SK-N-SH treated with all-trans-retinoic acid at 6 μM for 48 hours (cell line): ENCODE measurements around the gene TMEM203.

Source experiments
- CREB5 ChIP-seq: fragments of 250-450 bp; sonication (Bioruptor Pico); IDR thresholded peaks from 2 replicates; pipeline ENCODE4 v1.5.1; 2020; ENCODE audit warnings: low read depth, mild to moderate bottlenecking, moderate library complexity
- ESRRG ChIP-seq: fragments of 250-450 bp; sonication (Bioruptor Pico); IDR thresholded peaks from 2 replicates; pipeline ENCODE4 v1.6.1; 2021; ENCODE audit warnings: mild to moderate bottlenecking
- GLIS3 ChIP-seq: fragments of 250-450 bp; sonication (Bioruptor Pico); IDR thresholded peaks from 2 replicates; pipeline ENCODE4 v1.5.0; 2020; ENCODE audit warnings: mild to moderate bottlenecking, moderate library complexity
- ISL1 ChIP-seq: fragments of 250-450 bp; sonication (Bioruptor Pico); IDR thresholded peaks from 2 replicates; pipeline ENCODE4 v2.1.2; 2022; ENCODE audit warnings: mild to moderate bottlenecking, moderate library complexity
- OSR1 ChIP-seq: fragments of 250-450 bp; sonication (Bioruptor Pico); IDR thresholded peaks from 2 replicates; pipeline ENCODE4 v1.8.0; 2022; ENCODE audit warnings: moderate library complexity, mild to moderate bottlenecking, inconsistent platforms
- PATZ1 ChIP-seq: fragments of 250-450 bp; sonication (Bioruptor Pico); IDR thresholded peaks from 2 replicates; pipeline ENCODE4 v1.8.0; 2020; ENCODE audit warnings: mild to moderate bottlenecking, moderate library complexity, borderline replicate concordance
- SNAI2 ChIP-seq: fragments of 250-450 bp; sonication (Bioruptor Pico); IDR thresholded peaks from 2 replicates; pipeline ENCODE4 v1.5.0; 2020; ENCODE audit warnings: mild to moderate bottlenecking, moderate library complexity
- TSHZ2 ChIP-seq: fragments of 250-450 bp; sonication (Bioruptor Pico); IDR thresholded peaks from 2 replicates; pipeline ENCODE4 v1.5.0; 2020; ENCODE audit warnings: mild to moderate bottlenecking, moderate library complexity
- ZC3H10 ChIP-seq: fragments of 250-450 bp; sonication (Bioruptor Pico); IDR thresholded peaks from 2 replicates; pipeline ENCODE4 v1.5.1; 2021; ENCODE audit warnings: mild to moderate bottlenecking, moderate library complexity
- ZFP3 ChIP-seq: fragments of 250-450 bp; sonication (Bioruptor Pico); IDR thresholded peaks from 2 replicates; pipeline ENCODE4 v1.5.0; 2020; ENCODE audit warnings: mild to moderate bottlenecking, moderate library complexity
- ZFP30 ChIP-seq: fragments of 450-650 bp; formaldehyde crosslinking; IDR thresholded peaks from 2 replicates; pipeline ENCODE4 v1.5.0; 2022; ENCODE audit warnings: mild to moderate bottlenecking, moderate library complexity
- ZNF70 ChIP-seq: fragments of 450-650 bp; formaldehyde crosslinking; IDR thresholded peaks from 2 replicates; pipeline ENCODE4 v1.5.0; 2020; ENCODE audit warnings: mild to moderate bottlenecking, moderate library complexity
- ZNF8 ChIP-seq: fragments of 450-650 bp; formaldehyde crosslinking; IDR thresholded peaks from 2 replicates; pipeline ENCODE4 v1.5.0; 2020; ENCODE audit warnings: mild to moderate bottlenecking, moderate library complexity

GRCh38 chr9:137218212-137218753 lies 12.8 kb upstream of the TMEM203 start:
- TF ChIP-seq ZNF70 (CRISPR knock-in tag): no peak
- no peak for TF ChIP-seq CREB5 (CRISPR knock-in tag)
- TF ChIP-seq ZC3H10 (CRISPR knock-in tag): no peak
- TF ChIP-seq ISL1: no peak
- no peak for TF ChIP-seq PATZ1 (CRISPR knock-in tag)
- TF ChIP-seq OSR1 (CRISPR knock-in tag): no peak
- TF ChIP-seq ZFP30 (CRISPR knock-in tag): no peak
- no peak for TF ChIP-seq TSHZ2
- no peak for TF ChIP-seq ZNF8
- TF ChIP-seq SNAI2 (CRISPR knock-in tag): no peak
- no peak for TF ChIP-seq ZFP3 (CRISPR knock-in tag)
- TF ChIP-seq ESRRG: no peak
- TF ChIP-seq GLIS3 (CRISPR knock-in tag): no peak
